Measurements from ENCODE around the gene PROM2. TPM values are rescaled to one million over a fixed set of nuclear protein-coding genes. Genes with fewer than 3 reads are reported as not detected.
A peak's percentile ranks its signal among the peaks of the same experiment; 100 is the strongest.

Gene PROM2
- total RNA-seq, 1 donor from 2014 or later, result 2.3 TPM

DNA sequence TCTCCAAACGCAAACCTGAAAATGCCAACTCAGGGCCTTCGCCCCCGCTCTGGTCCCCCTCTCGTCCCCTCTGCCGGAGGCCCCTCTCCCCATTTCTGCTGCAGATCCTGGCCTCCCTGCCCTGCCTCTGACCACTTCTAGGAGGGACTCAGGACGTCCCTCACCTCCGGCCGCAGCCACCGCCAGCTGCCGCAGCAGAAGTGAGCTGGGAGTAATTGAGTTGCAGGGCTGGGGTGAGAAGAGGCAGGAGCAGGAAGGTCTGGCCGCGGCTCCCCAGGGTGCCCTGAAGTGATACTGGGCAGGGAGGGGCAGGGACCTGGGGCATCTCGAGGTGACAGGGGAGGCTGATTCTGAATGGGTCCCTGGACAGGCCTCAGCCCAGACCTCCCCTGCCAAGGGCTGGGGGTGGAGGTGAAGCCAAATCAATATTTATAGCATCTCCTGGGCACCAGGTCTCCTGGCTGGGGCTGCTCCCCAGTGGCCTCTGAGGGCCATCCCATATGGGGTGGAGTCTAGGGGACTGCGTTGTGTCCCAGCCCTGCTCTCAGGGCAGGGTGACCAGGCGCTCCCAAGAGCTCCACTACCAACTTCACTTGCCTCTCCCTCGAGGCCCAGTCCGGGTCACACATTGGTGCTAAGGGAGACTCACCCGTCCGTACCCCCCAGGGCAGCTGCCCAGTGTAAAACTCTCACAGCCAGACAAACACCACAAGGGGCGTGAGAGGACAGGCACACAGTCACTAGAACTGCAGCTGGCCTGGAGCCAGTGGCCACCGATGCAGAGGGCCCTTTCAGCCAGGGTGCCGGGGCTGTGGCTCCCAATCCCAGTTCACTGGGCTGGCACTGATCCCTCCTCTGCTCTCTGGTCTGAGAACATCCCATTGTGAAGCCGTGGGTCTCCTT, 55.9 kb downstream of the PROM2 start:
- no peaks in the 10 kb centered on the region for H3K36me3 ChIP-seq (ENCODE audit: control insufficient read depth, insufficient read depth, low read length)
- DNase-seq (ENCODE audit: low read depth), result no peak
- TF ChIP-seq CTCF (IDR thresholded peaks at IDR 0.05; ENCODE audit: insufficient read depth, low read length, poor library complexity, severe bottlenecking), result peak; percentile 21

DNA sequence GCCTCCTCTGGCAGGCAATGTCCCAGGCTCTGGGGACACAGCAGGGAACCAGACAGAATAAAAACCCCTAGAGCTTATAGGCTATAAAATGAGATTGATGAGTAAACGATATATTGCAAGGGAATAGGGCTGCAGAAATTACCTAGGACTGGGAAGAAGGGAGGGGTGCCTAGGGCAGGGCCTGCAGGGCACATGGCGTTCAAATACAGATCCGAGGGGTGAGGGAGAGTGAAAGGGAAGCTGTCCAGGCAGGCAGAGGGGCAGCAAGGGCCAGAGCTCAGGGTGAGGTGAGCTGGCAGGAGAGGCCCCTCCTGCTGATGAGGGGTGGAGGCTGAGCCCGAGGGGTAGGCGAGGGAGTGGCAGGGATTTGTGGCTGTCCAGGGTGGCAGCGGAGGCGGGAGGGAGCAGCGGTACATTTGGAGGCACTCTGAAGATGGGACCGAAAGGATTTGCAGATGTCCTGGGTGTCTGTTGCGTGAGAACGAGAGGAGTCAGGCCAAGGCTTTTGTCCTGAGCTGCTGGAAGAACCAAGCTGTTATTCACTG, 56.6 kb downstream of the PROM2 start:
- no peak for DNase-seq (ENCODE audit: low read depth)
- Histone ChIP-seq H3K36me3 (ENCODE audit: control insufficient read depth, insufficient read depth, low read length) (no peaks in the 10 kb centered on the region), H3K4me3 (ENCODE audit: low read depth, low read length) (no peak overlapping the region), H3K27me3 (ENCODE audit: control insufficient read depth, insufficient read depth, low read length) (no peaks in the 10 kb centered on the region)
- no peak for TF ChIP-seq CTCF (IDR thresholded peaks at IDR 0.05; ENCODE audit: insufficient read depth, low read length, poor library complexity, severe bottlenecking)

More for the DNA sequence above, 55.9 kb downstream of the PROM2 start:
- H3K27me3 ChIP-seq (ENCODE audit: control insufficient read depth, insufficient read depth, low read length), result no peaks in the 10 kb centered on the region
- no peak overlapping the region for H3K4me3 ChIP-seq (ENCODE audit: low read depth, low read length)

DNA sequence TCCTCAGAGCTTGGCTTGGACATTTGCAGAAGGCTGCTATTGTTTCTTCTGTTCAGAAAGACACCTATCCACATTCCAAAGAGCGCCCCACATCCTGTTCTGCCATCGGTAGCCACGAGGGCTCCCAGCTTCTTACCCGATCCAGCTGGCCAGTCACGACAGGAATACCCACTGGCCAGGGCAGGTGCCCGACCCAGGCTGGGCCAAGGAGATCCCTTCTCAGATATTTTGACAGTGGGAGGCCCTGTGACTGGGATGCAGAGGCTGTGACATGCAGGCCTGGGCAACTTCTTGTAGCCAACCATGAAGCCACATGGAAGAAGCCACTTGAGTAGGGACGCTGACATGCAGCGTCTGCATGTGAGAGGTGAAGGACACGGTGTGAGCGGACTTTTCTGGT, 57.4 kb downstream of the PROM2 start:
- H3K4me3 ChIP-seq (ENCODE audit: low read depth, low read length), result no peak overlapping the region
- no peaks in the 10 kb centered on the region for H3K27me3 ChIP-seq (ENCODE audit: control insufficient read depth, insufficient read depth, low read length)
- no peaks in the 10 kb centered on the region for H3K36me3 ChIP-seq (ENCODE audit: control insufficient read depth, insufficient read depth, low read length)
- DNase-seq (ENCODE audit: low read depth), result no peak
- no peak for TF ChIP-seq CTCF (IDR thresholded peaks at IDR 0.05; ENCODE audit: insufficient read depth, low read length, poor library complexity, severe bottlenecking)

GRCh38 chr2:95332036-95332435, 57.8 kb downstream of the PROM2 start:
- Histone ChIP-seq H3K4me3 (ENCODE audit: low read depth, low read length) (no peak overlapping the region), H3K27me3 (ENCODE audit: control insufficient read depth, insufficient read depth, low read length) (no peaks in the 10 kb centered on the region), H3K36me3 (ENCODE audit: control insufficient read depth, insufficient read depth, low read length) (no peaks in the 10 kb centered on the region)
- DNase-seq (ENCODE audit: low read depth), result no peak
- TF ChIP-seq CTCF (IDR thresholded peaks at IDR 0.05; ENCODE audit: insufficient read depth, low read length, poor library complexity, severe bottlenecking), result no peak

- Histone ChIP-seq H3K36me3 (ENCODE audit: control insufficient read depth, insufficient read depth, low read length) (no peaks in the 10 kb centered on the region), H3K27me3 (ENCODE audit: control insufficient read depth, insufficient read depth, low read length) (no peaks in the 10 kb centered on the region), H3K4me3 (ENCODE audit: low read depth, low read length) (no peak overlapping the region)
- TF ChIP-seq CTCF (IDR thresholded peaks at IDR 0.05; ENCODE audit: insufficient read depth, low read length, poor library complexity, severe bottlenecking), result no peak
- no peak for DNase-seq (ENCODE audit: low read depth)
These were observed 58.8 kb downstream of the PROM2 start for GRCh38 chr2:95333056-95333455.
